ENCODE data around the gene CYLD. TPM values are rescaled to one million over a fixed set of nuclear protein-coding genes. Genes with fewer than 3 reads are reported as not detected.

CYLD gene
- total and polyA plus RNA-seq, 2 donors, result 30.0 to 53.9 TPM

GRCh38 chr16:50718761-50719400 lies 23.0 kb upstream of the CYLD start:
- DNase-seq (ENCODE audit: low read depth in 6 of 9, low spot score in 9 of 9), result no peak
- Histone ChIP-seq H3K4me1 (ENCODE audit: control insufficient read depth in 2 of 2, insufficient read depth in 2 of 2, low read length in 2 of 2) (peaks cover 5 to 21% of the 10 kb centered on the region in 2 donors), H3K4me3 (ENCODE audit: low read length in 2 of 2) (no peak overlapping the region), H3K36me3 (ENCODE audit: control insufficient read depth in 2 of 2, insufficient read depth in 2 of 2, low read length in 1 of 2) (no peaks in the 10 kb centered on the region), H3K27ac (ENCODE audit: low read depth in 1 of 2, low read length in 1 of 2) (peak overlapping the region in 1 of 2 donors; percentile 52), H3K9me3 (ENCODE audit: control insufficient read depth in 2 of 2, insufficient read depth in 1 of 2, low read length in 1 of 2) (no peaks in the 10 kb centered on the region), H3K27me3 (ENCODE audit: control insufficient read depth in 2 of 2, insufficient read depth in 1 of 2, low read length in 1 of 2) (no peaks in the 10 kb centered on the region)
- WGBS, result 94% methylated on average over 9 of the region's 9 CpGs

DNA sequence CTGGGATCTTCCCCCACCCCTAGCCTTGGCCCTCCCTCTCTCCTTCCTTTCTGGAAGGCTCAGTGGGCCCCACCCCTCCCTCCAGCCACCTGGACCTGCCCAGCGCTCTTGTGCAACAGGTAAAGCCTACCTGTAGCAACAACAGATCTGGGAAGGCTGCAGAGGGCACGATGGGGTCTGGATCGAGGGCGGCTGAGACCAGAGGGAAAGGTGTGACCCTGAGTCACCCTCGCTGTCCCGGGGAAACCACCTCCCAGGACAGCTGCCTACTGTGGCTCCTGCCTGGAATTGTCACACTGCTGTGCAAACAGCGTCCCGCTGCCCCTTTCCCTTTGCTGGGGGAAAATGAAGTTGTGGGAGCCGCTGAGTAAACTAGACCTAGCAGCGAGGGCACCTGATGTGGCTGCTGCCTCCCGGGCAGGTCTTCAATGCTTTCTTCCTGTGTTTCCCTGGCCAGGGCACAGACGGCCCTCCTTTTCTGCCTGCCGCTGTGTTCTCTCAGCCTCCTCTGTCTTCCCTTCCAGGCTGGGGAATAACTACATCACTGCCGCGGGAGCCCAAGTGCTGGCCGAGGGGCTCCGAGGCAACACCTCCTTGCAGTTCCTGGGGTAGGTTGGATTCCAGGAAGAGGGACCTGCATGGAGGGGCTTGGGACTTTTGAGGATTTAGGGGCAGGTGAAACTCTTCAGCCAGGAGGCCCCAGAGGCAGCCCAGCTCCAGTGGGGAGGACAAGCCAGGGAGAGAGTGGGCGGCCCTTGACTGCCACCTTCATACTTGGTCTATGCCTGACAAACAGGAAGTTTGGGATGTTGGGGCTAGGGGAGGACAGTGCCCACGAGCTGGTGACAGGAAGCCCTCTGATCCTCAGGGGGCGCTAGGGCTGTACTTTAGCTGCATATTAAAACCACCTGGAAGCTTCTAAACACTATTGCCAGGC lies 22.2 kb upstream of the CYLD start:
- WGBS, result 84% methylated on average over 20 of the region's 20 CpGs
- Histone ChIP-seq H3K27me3 (ENCODE audit: control insufficient read depth in 2 of 2, insufficient read depth in 1 of 2, low read length in 1 of 2) (no peaks in the 10 kb centered on the region), H3K4me3 (ENCODE audit: low read length in 2 of 2) (no peak overlapping the region), H3K4me1 (ENCODE audit: control insufficient read depth in 2 of 2, insufficient read depth in 2 of 2, low read length in 2 of 2) (peaks cover 5 to 14% of the 10 kb centered on the region in 2 donors), H3K9me3 (ENCODE audit: control insufficient read depth in 2 of 2, insufficient read depth in 1 of 2, low read length in 1 of 2) (peaks cover 0 to 1% of the 10 kb centered on the region in 2 donors), H3K36me3 (ENCODE audit: control insufficient read depth in 2 of 2, insufficient read depth in 2 of 2, low read length in 1 of 2) (no peaks in the 10 kb centered on the region), H3K27ac (ENCODE audit: low read depth in 1 of 2, low read length in 1 of 2) (peak overlapping the region in 1 of 2 donors; percentile 52)
- peak in 2 of 9 donors; percentile 30 to 49 for DNase-seq (ENCODE audit: low read depth in 6 of 9, low spot score in 9 of 9)

DNA sequence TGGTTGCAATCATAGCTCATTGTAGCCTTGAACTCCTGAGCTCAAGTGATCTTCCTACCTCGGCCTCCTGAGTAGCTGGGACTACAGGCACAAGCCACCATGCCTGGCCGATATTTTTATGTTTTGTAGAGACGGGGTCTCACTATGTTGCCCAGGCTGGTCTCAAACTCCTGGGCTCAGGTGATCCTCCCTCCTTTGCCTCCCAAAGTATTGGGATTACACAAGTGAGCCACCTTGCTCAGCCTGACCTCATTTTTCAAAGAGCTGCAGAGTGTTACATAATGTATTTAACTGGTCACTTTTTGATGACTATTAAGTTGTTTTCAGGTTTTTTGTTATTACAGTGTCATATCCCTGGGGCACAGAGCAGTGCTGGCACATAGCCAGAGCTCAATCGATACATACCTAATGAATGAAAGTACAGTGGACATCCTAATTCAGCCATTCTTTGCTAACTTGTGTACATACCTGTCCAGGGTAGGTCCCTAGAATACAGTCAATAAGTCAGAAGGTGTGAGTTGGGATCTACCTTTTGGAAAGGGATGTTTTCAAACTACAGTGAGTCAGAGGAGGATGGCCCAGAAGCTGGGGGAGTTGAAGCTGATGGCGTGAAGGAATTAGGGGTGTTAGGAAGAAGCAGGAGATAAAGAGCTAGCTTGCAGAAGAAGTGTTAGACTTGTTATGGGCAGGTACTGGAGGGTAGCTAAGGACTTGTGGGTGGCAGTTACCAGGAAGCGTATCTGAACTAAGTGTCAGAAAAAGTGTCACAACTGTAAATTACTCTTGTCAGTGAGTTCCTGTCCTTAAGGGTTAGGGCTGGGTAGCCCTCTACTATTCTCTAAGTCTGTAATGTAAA lies 20.1 kb upstream of the CYLD start:
- WGBS, result 96% methylated on average over 6 of the region's 6 CpGs
- peaks cover 5 to 14% of the 10 kb centered on the region in 2 donors for H3K4me1 ChIP-seq (ENCODE audit: control insufficient read depth in 2 of 2, insufficient read depth in 2 of 2, low read length in 2 of 2)
- no peak overlapping the region for H3K27ac ChIP-seq (ENCODE audit: low read depth in 1 of 2, low read length in 1 of 2)
- H3K4me3 ChIP-seq (ENCODE audit: low read length in 2 of 2), result no peak overlapping the region
- H3K27me3 ChIP-seq (ENCODE audit: control insufficient read depth in 2 of 2, insufficient read depth in 1 of 2, low read length in 1 of 2), result no peaks in the 10 kb centered on the region
- no peaks in the 10 kb centered on the region for H3K36me3 ChIP-seq (ENCODE audit: control insufficient read depth in 2 of 2, insufficient read depth in 2 of 2, low read length in 1 of 2)
- peaks cover 0 to 3% of the 10 kb centered on the region in 2 donors for H3K9me3 ChIP-seq (ENCODE audit: control insufficient read depth in 2 of 2, insufficient read depth in 1 of 2, low read length in 1 of 2)
- no peak for DNase-seq (ENCODE audit: low read depth in 6 of 9, low spot score in 9 of 9)

DNA sequence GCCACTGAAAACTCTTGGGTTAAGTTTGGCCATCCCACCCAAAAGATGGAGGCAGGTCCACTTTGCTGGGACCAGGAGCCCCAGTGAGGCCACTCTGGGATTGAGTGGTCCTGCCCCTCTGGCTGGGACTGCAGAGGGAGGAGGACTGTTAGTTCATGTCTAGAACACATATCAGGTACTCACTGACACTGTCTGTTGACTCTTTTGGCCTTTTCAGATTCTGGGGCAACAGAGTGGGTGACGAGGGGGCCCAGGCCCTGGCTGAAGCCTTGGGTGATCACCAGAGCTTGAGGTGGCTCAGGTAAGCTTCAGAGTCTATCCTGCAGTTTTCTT lies 19.5 kb upstream of the CYLD start:
- H3K36me3 ChIP-seq (ENCODE audit: control insufficient read depth in 2 of 2, insufficient read depth in 2 of 2, low read length in 1 of 2), result no peaks in the 10 kb centered on the region
- peaks cover 0 to 3% of the 10 kb centered on the region in 2 donors for H3K9me3 ChIP-seq (ENCODE audit: control insufficient read depth in 2 of 2, insufficient read depth in 1 of 2, low read length in 1 of 2)
- no peak overlapping the region for H3K27ac ChIP-seq (ENCODE audit: low read depth in 1 of 2, low read length in 1 of 2)
- H3K4me1 ChIP-seq (ENCODE audit: control insufficient read depth in 2 of 2, insufficient read depth in 2 of 2, low read length in 2 of 2), result peaks cover 5 to 11% of the 10 kb centered on the region in 2 donors
- no peak for DNase-seq (ENCODE audit: low read depth in 6 of 9, low spot score in 9 of 9)
- no peak overlapping the region for H3K4me3 ChIP-seq (ENCODE audit: low read length in 2 of 2)
- H3K27me3 ChIP-seq (ENCODE audit: control insufficient read depth in 2 of 2, insufficient read depth in 1 of 2, low read length in 1 of 2), result no peaks in the 10 kb centered on the region
- WGBS, result 95% methylated on average over 1 of the region's 1 CpG

DNA sequence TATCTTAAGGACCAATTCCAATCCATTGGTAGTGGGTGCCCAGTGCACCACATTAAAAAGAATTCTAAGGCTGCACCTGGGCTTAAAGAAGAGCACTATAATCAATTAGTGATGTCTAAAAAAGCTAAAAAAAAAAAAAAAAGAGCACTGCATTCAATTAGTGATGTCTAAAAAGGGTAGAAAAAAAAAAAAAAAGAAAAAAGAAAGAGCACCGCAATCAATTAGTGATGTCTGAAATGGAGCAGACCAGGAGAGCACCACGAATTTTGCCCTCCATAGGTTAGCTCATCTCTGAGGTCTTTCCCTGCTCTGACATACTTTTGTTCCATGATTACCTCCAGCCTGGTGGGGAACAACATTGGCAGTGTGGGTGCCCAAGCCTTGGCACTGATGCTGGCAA lies 18.9 kb upstream of the CYLD start:
- Histone ChIP-seq H3K9me3 (ENCODE audit: control insufficient read depth in 2 of 2, insufficient read depth in 1 of 2, low read length in 1 of 2) (peaks cover 0 to 3% of the 10 kb centered on the region in 2 donors), H3K27me3 (ENCODE audit: control insufficient read depth in 2 of 2, insufficient read depth in 1 of 2, low read length in 1 of 2) (no peaks in the 10 kb centered on the region), H3K4me3 (ENCODE audit: low read length in 2 of 2) (no peak overlapping the region), H3K36me3 (ENCODE audit: control insufficient read depth in 2 of 2, insufficient read depth in 2 of 2, low read length in 1 of 2) (no peaks in the 10 kb centered on the region), H3K4me1 (ENCODE audit: control insufficient read depth in 2 of 2, insufficient read depth in 2 of 2, low read length in 2 of 2) (peaks cover 5 to 11% of the 10 kb centered on the region in 2 donors), H3K27ac (ENCODE audit: low read depth in 1 of 2, low read length in 1 of 2) (no peak overlapping the region)
- 99% methylated on average over 2 of the region's 2 CpGs for WGBS
- no peak for DNase-seq (ENCODE audit: low read depth in 6 of 9, low spot score in 9 of 9)

DNA sequence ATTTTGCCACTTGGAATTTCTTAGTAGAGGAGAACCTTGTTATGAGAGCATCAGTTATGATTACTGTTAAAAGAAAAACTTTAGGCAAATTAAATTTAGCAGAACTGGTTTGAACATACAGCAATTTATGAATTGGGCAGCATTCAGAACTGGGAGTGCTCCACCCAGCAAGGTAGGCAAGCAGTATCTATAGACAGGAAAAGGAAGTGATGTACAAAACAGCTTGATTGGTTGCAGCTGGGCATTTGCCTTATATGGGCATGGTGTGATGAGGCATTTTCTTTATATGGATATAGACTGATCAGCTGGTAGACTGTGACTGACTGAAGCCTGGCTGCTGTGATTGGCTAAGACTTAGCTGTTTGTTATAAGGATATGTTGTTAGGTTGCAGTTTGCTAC lies 17.6 kb upstream of the CYLD start:
- no peak overlapping the region for H3K27ac ChIP-seq (ENCODE audit: low read depth in 1 of 2, low read length in 1 of 2)
- no peaks in the 10 kb centered on the region for H3K27me3 ChIP-seq (ENCODE audit: control insufficient read depth in 2 of 2, insufficient read depth in 1 of 2, low read length in 1 of 2)
- no peaks in the 10 kb centered on the region for H3K36me3 ChIP-seq (ENCODE audit: control insufficient read depth in 2 of 2, insufficient read depth in 2 of 2, low read length in 1 of 2)
- peaks cover 0 to 3% of the 10 kb centered on the region in 2 donors for H3K9me3 ChIP-seq (ENCODE audit: control insufficient read depth in 2 of 2, insufficient read depth in 1 of 2, low read length in 1 of 2)
- no peak for DNase-seq (ENCODE audit: low read depth in 6 of 9, low spot score in 9 of 9)
- no peak overlapping the region for H3K4me3 ChIP-seq (ENCODE audit: low read length in 2 of 2)
- H3K4me1 ChIP-seq (ENCODE audit: control insufficient read depth in 2 of 2, insufficient read depth in 2 of 2, low read length in 2 of 2), result peaks cover 5 to 9% of the 10 kb centered on the region in 2 donors

DNA sequence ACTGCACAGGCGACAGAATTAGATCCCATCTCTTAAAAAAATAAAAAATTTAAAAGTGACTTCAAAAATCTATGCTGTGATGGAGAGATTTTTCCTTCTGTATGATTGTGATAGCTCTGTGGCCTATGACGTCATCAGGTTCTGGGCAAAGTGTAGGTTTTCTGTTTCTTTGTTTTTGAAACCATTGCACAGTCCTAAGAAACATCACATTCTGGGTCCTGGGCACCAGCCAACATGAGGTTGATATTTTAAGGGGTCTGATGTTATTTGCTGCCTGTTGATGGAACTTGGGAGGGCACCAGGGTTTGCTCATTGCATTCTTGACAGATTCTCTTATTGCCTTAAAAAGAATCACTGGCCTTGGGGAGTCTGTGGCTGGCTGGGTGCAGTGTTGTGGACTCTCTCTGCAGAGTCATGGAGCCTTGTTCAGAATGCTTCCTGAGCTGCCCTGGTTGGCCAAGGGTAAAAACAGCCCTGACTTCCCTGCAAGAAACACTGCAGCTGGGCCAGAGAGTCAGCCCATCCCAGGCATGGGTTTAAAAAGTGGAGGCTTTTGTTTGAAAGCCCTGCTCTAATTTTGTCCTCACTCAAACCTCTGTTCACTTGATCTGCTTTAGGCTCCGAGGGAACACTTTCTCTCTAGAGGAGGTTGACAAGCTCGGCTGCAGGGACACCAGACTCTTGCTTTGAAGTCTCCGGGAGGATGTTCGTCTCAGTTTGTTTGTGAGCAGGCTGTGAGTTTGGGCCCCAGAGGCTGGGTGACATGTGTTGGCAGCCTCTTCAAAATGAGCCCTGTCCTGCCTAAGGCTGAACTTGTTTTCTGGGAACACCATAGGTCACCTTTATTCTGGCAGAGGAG lies 10.5 kb upstream of the CYLD start:
- no peaks in the 10 kb centered on the region for H3K9me3 ChIP-seq (ENCODE audit: control insufficient read depth in 2 of 2, insufficient read depth in 1 of 2, low read length in 1 of 2)
- H3K4me1 ChIP-seq (ENCODE audit: control insufficient read depth in 2 of 2, insufficient read depth in 2 of 2, low read length in 2 of 2), result no peaks in the 10 kb centered on the region
- DNase-seq (ENCODE audit: low read depth in 6 of 9, low spot score in 9 of 9), result peak in 1 of 9 donors; percentile 47
- 94% methylated on average over 6 of the region's 6 CpGs for WGBS
- no peak overlapping the region for H3K27ac ChIP-seq (ENCODE audit: low read depth in 1 of 2, low read length in 1 of 2)
- no peaks in the 10 kb centered on the region for H3K27me3 ChIP-seq (ENCODE audit: control insufficient read depth in 2 of 2, insufficient read depth in 1 of 2, low read length in 1 of 2)
- H3K4me3 ChIP-seq (ENCODE audit: low read length in 2 of 2), result no peak overlapping the region
- H3K36me3 ChIP-seq (ENCODE audit: control insufficient read depth in 2 of 2, insufficient read depth in 2 of 2, low read length in 1 of 2), result no peaks in the 10 kb centered on the region

DNA sequence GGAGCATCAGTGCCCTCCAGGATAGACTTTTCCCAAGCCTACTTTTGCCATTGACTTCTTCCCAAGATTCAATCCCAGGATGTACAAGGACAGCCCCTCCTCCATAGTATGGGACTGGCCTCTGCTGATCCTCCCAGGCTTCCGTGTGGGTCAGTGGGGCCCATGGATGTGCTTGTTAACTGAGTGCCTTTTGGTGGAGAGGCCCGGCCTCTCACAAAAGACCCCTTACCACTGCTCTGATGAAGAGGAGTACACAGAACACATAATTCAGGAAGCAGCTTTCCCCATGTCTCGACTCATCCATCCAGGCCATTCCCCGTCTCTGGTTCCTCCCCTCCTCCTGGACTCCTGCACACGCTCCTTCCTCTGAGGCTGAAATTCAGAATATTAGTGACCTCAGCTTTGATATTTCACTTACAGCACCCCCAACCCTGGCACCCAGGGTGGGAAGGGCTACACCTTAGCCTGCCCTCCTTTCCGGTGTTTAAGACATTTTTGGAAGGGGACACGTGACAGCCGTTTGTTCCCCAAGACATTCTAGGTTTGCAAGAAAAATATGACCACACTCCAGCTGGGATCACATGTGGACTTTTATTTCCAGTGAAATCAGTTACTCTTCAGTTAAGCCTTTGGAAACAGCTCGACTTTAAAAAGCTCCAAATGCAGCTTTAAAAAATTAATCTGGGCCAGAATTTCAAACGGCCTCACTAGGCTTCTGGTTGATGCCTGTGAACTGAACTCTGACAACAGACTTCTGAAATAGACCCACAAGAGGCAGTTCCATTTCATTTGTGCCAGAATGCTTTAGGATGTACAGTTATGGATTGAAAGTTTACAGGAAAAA lies 9.7 kb upstream of the CYLD start:
- no peaks in the 10 kb centered on the region for H3K4me1 ChIP-seq (ENCODE audit: control insufficient read depth in 2 of 2, insufficient read depth in 2 of 2, low read length in 2 of 2)
- no peaks in the 10 kb centered on the region for H3K36me3 ChIP-seq (ENCODE audit: control insufficient read depth in 2 of 2, insufficient read depth in 2 of 2, low read length in 1 of 2)
- no peak overlapping the region for H3K27ac ChIP-seq (ENCODE audit: low read depth in 1 of 2, low read length in 1 of 2)
- no peaks in the 10 kb centered on the region for H3K27me3 ChIP-seq (ENCODE audit: control insufficient read depth in 2 of 2, insufficient read depth in 1 of 2, low read length in 1 of 2)
- H3K4me3 ChIP-seq (ENCODE audit: low read length in 2 of 2), result no peak overlapping the region
- DNase-seq (ENCODE audit: low read depth in 6 of 9, low spot score in 9 of 9), result no peak
- 95% methylated on average over 10 of the region's 10 CpGs for WGBS
- H3K9me3 ChIP-seq (ENCODE audit: control insufficient read depth in 2 of 2, insufficient read depth in 1 of 2, low read length in 1 of 2), result no peaks in the 10 kb centered on the region
